ENCODE results near the gene GABBR1. TPM values are rescaled to one million over a fixed set of nuclear protein-coding genes. Genes with fewer than 3 reads are reported as not detected.

GABBR1 gene
- total and polyA plus RNA-seq, 2 donors (not counting 3 experiments of a cell fraction or from before 2014, with no cell fraction given) = 43.6 to 50.8 TPM

DNA sequence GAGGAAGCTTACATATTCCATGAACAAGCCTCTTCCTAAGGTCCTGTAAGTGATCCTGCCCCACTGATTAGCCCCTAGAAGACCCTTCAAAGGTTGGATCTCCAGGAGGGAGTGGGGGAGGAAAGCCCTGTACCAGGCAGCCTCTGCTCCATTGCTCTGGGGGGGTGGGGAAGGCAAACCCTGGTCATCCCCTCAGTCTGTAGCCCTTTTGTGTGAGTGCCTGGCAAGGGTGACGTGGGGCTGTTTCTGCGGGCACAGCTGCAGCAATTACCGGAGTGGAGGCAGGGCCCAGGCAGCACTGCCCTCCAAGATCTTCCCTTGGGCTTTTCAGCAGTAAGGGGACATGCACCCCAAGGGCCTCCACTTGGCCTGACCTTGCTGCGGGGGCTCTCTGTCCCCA lies 23.8 kb upstream of the GABBR1 start, which contains the start of gene MOG:
MOG (plus strand) TSS at position 295 of the 400 bp plus-strand sequence. CDS start 118 bp downstream, outside the sequence.
- POLR2A ChIA-PET = no interaction called here
- Histone ChIP-seq H3K79me2 (ENCODE audit: control insufficient read depth, insufficient read depth, low read length) (no peaks in the 10 kb centered on the region), H3K4me1 (ENCODE audit: control insufficient read depth, extremely low read depth, insufficient read depth, low read length) (no peaks in the 10 kb centered on the region), H3K9me3 (replicated peaks; ENCODE audit: control insufficient read depth, insufficient read depth, low read length) (no peaks in the 10 kb centered on the region), H3K9me1 (replicated peaks; ENCODE audit: control insufficient read depth, extremely low read depth, insufficient read depth, low read length) (no peaks in the 10 kb centered on the region), H3K4me2 (ENCODE audit: insufficient read depth, low read length) (no peak within 1 kb of the TSS), H3K27me3 (ENCODE audit: control insufficient read depth in 2 of 2, insufficient read depth in 2 of 2, low read length in 2 of 2) (peaks cover 21 to 27% of the 10 kb centered on the region in 2 experiments), H4K20me1 (replicated peaks; ENCODE audit: control insufficient read depth, extremely low read depth, insufficient read depth, low read length) (no peaks in the 10 kb centered on the region), H3K4me3 (replicated peaks in 1 of 3; ENCODE audit: insufficient read depth in 1 of 3, low read depth in 1 of 3, low read length in 3 of 3) (no peak within 1 kb of the TSS), H3K27ac (ENCODE audit: insufficient read depth, low read depth, low read length) (no peak within 1 kb of the TSS), H3K9ac (replicated peaks; ENCODE audit: extremely low read depth, insufficient read depth, low read length) (no peak within 1 kb of the TSS), H2AFZ (ENCODE audit: low read depth, low read length) (no peak within 1 kb of the TSS), H3K36me3 (ENCODE audit: control insufficient read depth in 2 of 2, extremely low read depth in 1 of 2, insufficient read depth in 2 of 2, low read length in 2 of 2) (no peaks in the 10 kb centered on the region)
- CTCF ChIA-PET = interaction anchor here (1.1 kb wide), 1 partner anchor 40 kb away, joined by 4 read pairs; no protein-coding TSS in a partner anchor
- dilution Hi-C loops (cut with MboI; ENCODE audit: extremely low pct_ligation_motif_present, low sequenced_read_pairs) = no loop called here
- no peak for DNase-seq (ENCODE audit: low read depth, low spot score)
- intact Hi-C loops (cut with micrococcal nuclease) = no loop called here
- no peak for FAIRE-seq
- BruUV-seq (replicated peaks) = no TSS peak
- no peak for TF ChIP-seq MYC (IDR thresholded peaks at IDR 0.05; ENCODE audit: low read depth, low read length)
- TF ChIP-seq, protein P1, sequence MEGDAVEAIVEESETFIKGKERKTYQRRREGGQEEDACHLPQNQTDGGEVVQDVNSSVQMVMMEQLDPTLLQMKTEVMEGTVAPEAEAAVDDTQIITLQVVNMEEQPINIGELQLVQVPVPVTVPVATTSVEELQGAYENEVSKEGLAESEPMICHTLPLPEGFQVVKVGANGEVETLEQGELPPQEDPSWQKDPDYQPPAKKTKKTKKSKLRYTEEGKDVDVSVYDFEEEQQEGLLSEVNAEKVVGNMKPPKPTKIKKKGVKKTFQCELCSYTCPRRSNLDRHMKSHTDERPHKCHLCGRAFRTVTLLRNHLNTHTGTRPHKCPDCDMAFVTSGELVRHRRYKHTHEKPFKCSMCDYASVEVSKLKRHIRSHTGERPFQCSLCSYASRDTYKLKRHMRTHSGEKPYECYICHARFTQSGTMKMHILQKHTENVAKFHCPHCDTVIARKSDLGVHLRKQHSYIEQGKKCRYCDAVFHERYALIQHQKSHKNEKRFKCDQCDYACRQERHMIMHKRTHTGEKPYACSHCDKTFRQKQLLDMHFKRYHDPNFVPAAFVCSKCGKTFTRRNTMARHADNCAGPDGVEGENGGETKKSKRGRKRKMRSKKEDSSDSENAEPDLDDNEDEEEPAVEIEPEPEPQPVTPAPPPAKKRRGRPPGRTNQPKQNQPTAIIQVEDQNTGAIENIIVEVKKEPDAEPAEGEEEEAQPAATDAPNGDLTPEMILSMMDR (IDR thresholded peaks at IDR 0.05; ENCODE audit: extremely low read depth in 1 of 2, insufficient read depth in 1 of 2, low read depth in 1 of 2, low read length in 2 of 2) = no peak
- TF ChIP-seq EZH2 (IDR thresholded peaks at IDR 0.05; ENCODE audit: borderline replicate concordance, low read depth, low read length, severe bottlenecking) = no peak
- no peak for TF ChIP-seq POLR2A (IDR thresholded peaks at IDR 0.05; ENCODE audit: low read depth, low read length)
- TF ChIP-seq FOS (IDR thresholded peaks at IDR 0.05; ENCODE audit: borderline replicate concordance, insufficient read depth, low read length) = no peak
- TF ChIP-seq POLR2AphosphoS5 (IDR thresholded peaks at IDR 0.05; ENCODE audit: insufficient read depth, low read depth, low read length) = no peak

DNA sequence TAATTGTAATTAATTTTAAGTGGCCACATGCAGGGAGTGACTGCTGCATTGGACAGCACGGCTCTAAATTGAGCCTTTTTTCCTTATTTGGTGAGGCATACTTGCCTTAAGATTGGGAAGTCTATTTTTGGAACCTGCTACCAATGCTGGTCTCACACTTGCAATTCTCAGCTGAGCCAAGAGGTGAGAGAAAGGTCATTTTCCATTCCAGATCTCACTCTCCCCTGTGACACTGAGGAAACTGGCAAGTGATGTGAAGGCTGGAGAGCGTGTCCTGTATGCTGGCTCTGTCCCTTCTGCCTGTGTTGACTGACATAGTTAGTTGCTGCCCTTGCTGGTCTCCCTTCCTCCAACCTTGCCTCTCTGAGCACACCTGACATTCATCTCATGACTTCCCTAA lies 23.2 kb upstream of the GABBR1 start:
- Histone ChIP-seq H3K27ac (ENCODE audit: insufficient read depth, low read depth, low read length) (no peak overlapping the region), H3K27me3 (ENCODE audit: control insufficient read depth in 2 of 2, insufficient read depth in 2 of 2, low read length in 2 of 2) (peaks cover 18 to 23% of the 10 kb centered on the region in 2 experiments), H3K9ac (replicated peaks; ENCODE audit: extremely low read depth, insufficient read depth, low read length) (no peak overlapping the region), H3K9me1 (replicated peaks; ENCODE audit: control insufficient read depth, extremely low read depth, insufficient read depth, low read length) (no peaks in the 10 kb centered on the region), H3K9me3 (replicated peaks; ENCODE audit: control insufficient read depth, insufficient read depth, low read length) (no peaks in the 10 kb centered on the region), H3K36me3 (ENCODE audit: control insufficient read depth in 2 of 2, extremely low read depth in 1 of 2, insufficient read depth in 2 of 2, low read length in 2 of 2) (no peaks in the 10 kb centered on the region), H3K4me3 (replicated peaks in 1 of 3; ENCODE audit: insufficient read depth in 1 of 3, low read depth in 1 of 3, low read length in 3 of 3) (no peak overlapping the region), H3K4me2 (ENCODE audit: insufficient read depth, low read length) (no peak overlapping the region), H4K20me1 (replicated peaks; ENCODE audit: control insufficient read depth, extremely low read depth, insufficient read depth, low read length) (no peaks in the 10 kb centered on the region), H3K4me1 (ENCODE audit: control insufficient read depth, extremely low read depth, insufficient read depth, low read length) (no peaks in the 10 kb centered on the region), H3K79me2 (ENCODE audit: control insufficient read depth, insufficient read depth, low read length) (no peaks in the 10 kb centered on the region), H2AFZ (ENCODE audit: low read depth, low read length) (no peak overlapping the region)
- DNase-seq (ENCODE audit: low read depth, low spot score) (no peak), FAIRE-seq (no peak)
- dilution Hi-C loops (cut with MboI; ENCODE audit: extremely low pct_ligation_motif_present, low sequenced_read_pairs) = no loop called here
- ChIA-PET POLR2A (no interaction called here), CTCF (interaction anchor here (1.1 kb wide), 1 partner anchor 40 kb away, joined by 4 read pairs; no protein-coding TSS in a partner anchor)
- intact Hi-C loops (cut with micrococcal nuclease) = no loop called here
- TF ChIP-seq, protein P2, sequence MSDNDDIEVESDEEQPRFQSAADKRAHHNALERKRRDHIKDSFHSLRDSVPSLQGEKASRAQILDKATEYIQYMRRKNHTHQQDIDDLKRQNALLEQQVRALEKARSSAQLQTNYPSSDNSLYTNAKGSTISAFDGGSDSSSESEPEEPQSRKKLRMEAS (IDR thresholded peaks at IDR 0.05; ENCODE audit: insufficient read depth, insufficient read length) = no peak
- TF ChIP-seq MYC (IDR thresholded peaks at IDR 0.05; ENCODE audit: low read depth, low read length) = no peak
- TF ChIP-seq EZH2 (IDR thresholded peaks at IDR 0.05; ENCODE audit: borderline replicate concordance, low read depth, low read length, severe bottlenecking) = no peak
- no peak for TF ChIP-seq GATA2 (IDR thresholded peaks at IDR 0.05; ENCODE audit: insufficient read depth, insufficient read length, low read depth, low read length)
- TF ChIP-seq, protein P1 (IDR thresholded peaks at IDR 0.05; ENCODE audit: extremely low read depth in 1 of 2, insufficient read depth in 1 of 2, low read depth in 1 of 2, low read length in 2 of 2) = no peak
- no peak for TF ChIP-seq JUN (IDR thresholded peaks at IDR 0.05; ENCODE audit: borderline replicate concordance, insufficient read depth, insufficient read length, low read depth)
- no peak for TF ChIP-seq POLR2AphosphoS5 (IDR thresholded peaks at IDR 0.05; ENCODE audit: insufficient read depth, low read depth, low read length)
- no peak for TF ChIP-seq POLR2A (IDR thresholded peaks at IDR 0.05; ENCODE audit: low read depth, low read length)
- no peak for TF ChIP-seq FOS (IDR thresholded peaks at IDR 0.05; ENCODE audit: borderline replicate concordance, insufficient read depth, low read length)
- no TSS peak for BruUV-seq (replicated peaks)

Measured in endothelial cell of umbilical vein (primary cell).